Esophagus muscularis mucosa (tissue), 4 donors: Measurements from ENCODE around the gene DOCK3. TPM values are rescaled to one million over a fixed set of nuclear protein-coding genes. Genes with fewer than 3 reads are reported as not detected.

Experiments
- DNase-seq: peaks from one replicate; pipeline ENCODE4 v3.0.0-alpha.2; 2017; ENCODE audit errors: extremely low spot score
- H3K27ac ChIP-seq, 4 donors: fragments of 200-600 bp; sonication (generic); replicated peaks in 1 of 4; 1 replicate in 3 of 4; 2 replicates in 1 of 4; pipeline ENCODE4 v1.5.1; 2016 to 2019; ENCODE audit warnings: mild to moderate bottlenecking in 1 of 4
- H3K27me3 ChIP-seq, 4 donors: fragments of 200-600 bp; sonication (generic); one replicate each; pipeline versions ENCODE4 v1.5.1 to v1.6.0; 2016 to 2019
- H3K36me3 ChIP-seq, 4 donors: fragments of 200-600 bp; sonication (generic); one replicate each; pipeline ENCODE4 v1.5.1; 2016 to 2019
- H3K4me1 ChIP-seq, 4 donors: fragments of 200-600 bp; sonication (generic); one replicate each; pipeline ENCODE4 v1.5.1; 2016 to 2019
- H3K4me3 ChIP-seq, 4 donors: fragments of 200-600 bp; sonication (generic); 1 replicate in 2 of 4; 2 replicates in 2 of 4; pipeline ENCODE4 v1.5.1; 2016 to 2019; ENCODE audit warnings: mild to moderate bottlenecking in 4 of 4, moderate library complexity in 1 of 4
- H3K9me3 ChIP-seq, 4 donors: fragments of 200-600 bp; sonication (generic); 1 replicate in 3 of 4; 2 replicates in 1 of 4; pipeline ENCODE4 v1.5.1; 2016 to 2019
- CTCF ChIP-seq, 3 experiments: fragments of 200-600 bp in 2 of 3; fragments of 450-650 bp in 1 of 3; sonication (generic) in 2 of 3; IDR thresholded peaks; one replicate each; pipeline ENCODE4 v1.5.1; 2017 to 2019; ENCODE audit warnings: antibody characterized with exemption in 3 of 3, mild to moderate bottlenecking in 2 of 3, moderate library complexity in 1 of 3
- EP300 ChIP-seq: sonication (generic); formaldehyde crosslinking; IDR thresholded peaks from one replicate; pipeline ENCODE4 v1.6.1; 2017; ENCODE audit warnings: antibody characterized with exemption
- POLR2A ChIP-seq: fragments of 450-650 bp; IDR thresholded peaks from one replicate; pipeline ENCODE4 v1.6.1; 2017; ENCODE audit warnings: antibody characterized with exemption, moderate library complexity, mild to moderate bottlenecking, low read depth
- POLR2AphosphoS5 ChIP-seq, 2 donors: sonication (generic); formaldehyde crosslinking; IDR thresholded peaks; one replicate each; pipeline ENCODE4 v1.6.1; 2017; ENCODE audit warnings: antibody characterized with exemption in 2 of 2
- WGBS: methylation state at CpG from one replicate; pipeline ENCODE4 v1.1.5; 2018; 5-methylcytosine and 5-hydroxymethylcytosine counted together
- intact Hi-C: fragments of 100-400 bp; cut with DNase I; formaldehyde crosslinking; loops from one replicate; pipeline ENCODE4 v1.15.1; 2023
- total RNA-seq, 4 donors: library from RNA; depleted of rRNA; stranded (reverse); fragments of >200 nt; gene quantifications; one replicate each; pipeline versions ENCODE4 v1.1.0 to v1.2.1, GENCODE V29; 2016

Gene DOCK3
- total RNA-seq, 4 donors from 2014 or later = 5.4 to 10.6 (median 7.2) TPM

GRCh38 chr3:51271172-51271571 is 596.4 kb downstream of the DOCK3 start:
- Histone ChIP-seq H3K27ac (no peak overlapping the region), H3K4me3 (no peak overlapping the region), H3K9me3 (no peaks in the 10 kb centered on the region), H3K36me3 (peaks cover 0 to 6% (median 3%) of the 10 kb centered on the region in 4 donors), H3K4me1 (no peaks in the 10 kb centered on the region), H3K27me3 (no peaks in the 10 kb centered on the region)
- no peak for TF ChIP-seq POLR2AphosphoS5 (IDR thresholded peaks at IDR 0.05)
- TF ChIP-seq POLR2A = no peak
- no peak for TF ChIP-seq CTCF (IDR thresholded peaks at IDR 0.05)
- TF ChIP-seq EP300 = no peak
- intact Hi-C loops = no loop called here
- WGBS = 58% methylated on average over 1 of the region's 1 CpG
- no peak for DNase-seq

- no peak for DNase-seq
- Histone ChIP-seq H3K27me3 (no peaks in the 10 kb centered on the region), H3K27ac (no peak overlapping the region), H3K4me1 (no peaks in the 10 kb centered on the region), H3K36me3 (peaks cover 0 to 15% (median 3%) of the 10 kb centered on the region in 4 donors), H3K4me3 (no peak overlapping the region), H3K9me3 (no peaks in the 10 kb centered on the region)
- intact Hi-C loops = no loop called here
- TF ChIP-seq EP300 (no peak), CTCF (IDR thresholded peaks at IDR 0.05) (no peak), POLR2AphosphoS5 (IDR thresholded peaks at IDR 0.05) (no peak), POLR2A (no peak)
- 75% methylated on average over 2 of the region's 2 CpGs for whole genome bisulfite sequencing
Measured at GRCh38 chr3:51274052-51274451, 599.3 kb downstream of the DOCK3 start.

- no peaks in the 10 kb centered on the region for H3K9me3 ChIP-seq
- H3K27ac ChIP-seq = no peak overlapping the region
- H3K36me3 ChIP-seq = peaks cover 0 to 26% (median 4%) of the 10 kb centered on the region in 4 donors
- intact Hi-C loops = no loop called here
- no peak for DNase-seq
- no peak overlapping the region for H3K4me3 ChIP-seq
- no peaks in the 10 kb centered on the region for H3K4me1 ChIP-seq
- 40% methylated on average over 5 of the region's 5 CpGs for WGBS
- TF ChIP-seq EP300 = no peak
- TF ChIP-seq CTCF (IDR thresholded peaks at IDR 0.05) = no peak
- TF ChIP-seq POLR2A = no peak
- no peak for TF ChIP-seq POLR2AphosphoS5 (IDR thresholded peaks at IDR 0.05)
- H3K27me3 ChIP-seq = no peaks in the 10 kb centered on the region
Measured at GRCh38 chr3:51275111-51275805, 600.5 kb downstream of the DOCK3 start.

- no peak overlapping the region for H3K27ac ChIP-seq
- H3K36me3 ChIP-seq = peaks cover 0 to 21% (median 6%) of the 10 kb centered on the region in 4 donors
- H3K4me3 ChIP-seq = no peak overlapping the region
- 79% methylated on average over 1 of the region's 1 CpG for WGBS
- H3K4me1 ChIP-seq = no peaks in the 10 kb centered on the region
- TF ChIP-seq EP300 (no peak), POLR2AphosphoS5 (IDR thresholded peaks at IDR 0.05) (no peak), POLR2A (no peak), CTCF (IDR thresholded peaks at IDR 0.05) (no peak)
- no peak for DNase-seq
- H3K27me3 ChIP-seq = no peaks in the 10 kb centered on the region
- intact Hi-C loops = no loop called here
- no peaks in the 10 kb centered on the region for H3K9me3 ChIP-seq
Measured at GRCh38 chr3:51276046-51276445, 601.3 kb downstream of the DOCK3 start.

- TF ChIP-seq CTCF (IDR thresholded peaks at IDR 0.05) (no peak), POLR2A (no peak), EP300 (no peak), POLR2AphosphoS5 (IDR thresholded peaks at IDR 0.05) (no peak)
- 91% methylated on average over 2 of the region's 2 CpGs for WGBS
- Histone ChIP-seq H3K9me3 (no peaks in the 10 kb centered on the region), H3K36me3 (peaks cover 0 to 20% (median 6%) of the 10 kb centered on the region in 4 donors), H3K27me3 (no peaks in the 10 kb centered on the region), H3K4me1 (no peaks in the 10 kb centered on the region), H3K27ac (no peak overlapping the region), H3K4me3 (no peak overlapping the region)
- intact Hi-C loops = no loop called here
- no peak for DNase-seq
Measured at GRCh38 chr3:51279448-51279847, 604.7 kb downstream of the DOCK3 start.
